AG09309 (cell line): Measurements from ENCODE around the gene CHSY3.

Experiments used
- DNase-seq: peaks from one replicate; pipeline ENCODE4 v3.0.0-alpha.2; 2010; ENCODE audit warnings: low read depth
- H3K4me3 ChIP-seq: 2 replicates; pipeline ENCODE4 v1.5.1; 2011; ENCODE audit warnings: mild to moderate bottlenecking, low read depth, low read length, moderate library complexity; ENCODE audit not compliant: control insufficient read depth
- CTCF ChIP-seq: IDR thresholded peaks from 2 replicates; pipeline ENCODE4 v1.5.1; 2011; ENCODE audit warnings: mild to moderate bottlenecking, low read depth, low read length, inconsistent platforms; ENCODE audit not compliant: insufficient read depth, control insufficient read depth; ENCODE audit errors: missing control alignments

CHSY3 gene

GRCh38 chr5:130115686-130116085 lies 211.4 kb downstream of the CHSY3 start:
- TF ChIP-seq CTCF, result no peak
- no peak overlapping the region for H3K4me3 ChIP-seq
- DNase-seq, result no peak

- no peak for TF ChIP-seq CTCF
- no peak for DNase-seq
- H3K4me3 ChIP-seq, result no peak overlapping the region
Measured at GRCh38 chr5:130116462-130116861, 212.2 kb downstream of the CHSY3 start.

GRCh38 chr5:130116972-130117371 lies 212.7 kb downstream of the CHSY3 start:
- no peak for TF ChIP-seq CTCF

GRCh38 chr5:130126746-130127145 lies 222.5 kb downstream of the CHSY3 start:
- no peak overlapping the region for H3K4me3 ChIP-seq
- no peak for DNase-seq
- no peak for TF ChIP-seq CTCF

More at GRCh38 chr5:130116972-130117371, 212.7 kb downstream of the CHSY3 start:
- DNase-seq, result no peak
- H3K4me3 ChIP-seq, result no peak overlapping the region

GRCh38 chr5:130135506-130135905 lies 231.2 kb downstream of the CHSY3 start:
- DNase-seq, result peak; percentile 39
- no peak overlapping the region for H3K4me3 ChIP-seq
- TF ChIP-seq CTCF, result no peak

GRCh38 chr5:130136300-130136699 lies 232.0 kb downstream of the CHSY3 start:
- no peak for TF ChIP-seq CTCF
- no peak overlapping the region for H3K4me3 ChIP-seq
- no peak for DNase-seq

GRCh38 chr5:130137681-130138080 lies 233.4 kb downstream of the CHSY3 start:
- no peak for TF ChIP-seq CTCF
- DNase-seq, result no peak
- no peak overlapping the region for H3K4me3 ChIP-seq
